Mesenchymal stem cell (in vitro differentiated cells and primary cell): ENCODE data around the gene SIK3.
"Not testable (repeated sequence)": the region's sequence is repeated elsewhere in the genome, so short reads cannot be mapped to it uniquely, and the experiment has no call there.

Experiments used
- DNase-seq: peaks from one replicate; pipeline ENCODE4 v3.0.0-alpha.2; 2013
- H2AFZ ChIP-seq: one replicate; pipeline ENCODE4 v1.6.1; 2013; ENCODE audit warnings: low read depth, mild to moderate bottlenecking, control low read depth, inconsistent platforms, low read length, moderate library complexity
- H2AK5ac ChIP-seq: 2 replicates; pipeline ENCODE4 v1.6.1; 2013; ENCODE audit warnings: low read length, moderate library complexity, mild to moderate bottlenecking, inconsistent platforms; ENCODE audit not compliant: severe bottlenecking
- H2BK120ac ChIP-seq: one replicate; pipeline ENCODE4 v1.6.1; 2013; ENCODE audit warnings: low read depth, mild to moderate bottlenecking, inconsistent platforms, low read length, moderate library complexity
- H2BK12ac ChIP-seq, 2 experiments: one replicate each; pipeline ENCODE4 v1.6.1; 2013; ENCODE audit warnings: inconsistent platforms in 2 of 2, low read length in 2 of 2, mild to moderate bottlenecking in 2 of 2, moderate library complexity in 2 of 2, control low read depth in 1 of 2
- H2BK15ac ChIP-seq: one replicate; pipeline ENCODE4 v1.6.1; 2013; ENCODE audit warnings: mild to moderate bottlenecking, low read depth, inconsistent platforms; ENCODE audit not compliant: poor library complexity, severe bottlenecking
- H2BK5ac ChIP-seq: 2 replicates; pipeline ENCODE4 v1.6.1; 2013; ENCODE audit warnings: low read depth, mild to moderate bottlenecking, low read length, control low read depth, inconsistent platforms; ENCODE audit not compliant: poor library complexity, severe bottlenecking
- H3K14ac ChIP-seq, 2 experiments: one replicate each; pipeline ENCODE4 v1.6.1; 2013; ENCODE audit warnings: inconsistent platforms in 2 of 2, low read length in 2 of 2, control low read depth in 1 of 2, mild to moderate bottlenecking in 1 of 2, moderate library complexity in 1 of 2
- H3K18ac ChIP-seq, 2 experiments: one replicate each; pipeline ENCODE4 v1.6.1; 2013; ENCODE audit warnings: inconsistent platforms in 2 of 2, low read length in 2 of 2, control low read depth in 1 of 2, low read depth in 1 of 2, mild to moderate bottlenecking in 1 of 2
- H3K23ac ChIP-seq, 2 experiments: one replicate each; pipeline ENCODE4 v1.6.1; 2013; ENCODE audit warnings: inconsistent platforms in 2 of 2, low read length in 2 of 2, mild to moderate bottlenecking in 2 of 2, moderate library complexity in 2 of 2, control low read depth in 1 of 2
- H3K27ac ChIP-seq: 2 replicates; pipeline ENCODE4 v1.5.1; 2013; ENCODE audit warnings: mild to moderate bottlenecking, moderate library complexity, low read length, control low read depth, inconsistent platforms; ENCODE audit not compliant: poor library complexity, severe bottlenecking
- H3K27me3 ChIP-seq, 2 experiments: 2 replicates each; pipeline versions ENCODE4 v1.6.1 to v1.7.0; 2013; ENCODE audit warnings: low read length in 2 of 2, mild to moderate bottlenecking in 2 of 2, moderate library complexity in 2 of 2, control low read depth in 1 of 2, inconsistent platforms in 1 of 2; ENCODE audit not compliant: control insufficient read depth in 1 of 2, insufficient read depth in 1 of 2
- H3K36me3 ChIP-seq, 2 experiments: 2 replicates each; pipeline versions ENCODE4 v1.6.1 to v1.7.0; 2013; ENCODE audit warnings: low read length in 2 of 2, control low read depth in 1 of 2, inconsistent platforms in 1 of 2, low read depth in 1 of 2, mild to moderate bottlenecking in 1 of 2; ENCODE audit not compliant: insufficient read depth in 2 of 2, control insufficient read depth in 1 of 2
- H3K4ac ChIP-seq, 2 experiments: one replicate each; pipeline ENCODE4 v1.6.1; 2013; ENCODE audit warnings: inconsistent platforms in 2 of 2, low read length in 2 of 2, mild to moderate bottlenecking in 2 of 2, moderate library complexity in 2 of 2, control low read depth in 1 of 2, low read depth in 1 of 2
- H3K4me1 ChIP-seq: 2 replicates; pipeline ENCODE4 v1.6.1; 2013; ENCODE audit warnings: low read depth, low read length, control low read depth; ENCODE audit not compliant: control insufficient read depth, insufficient read depth
- H3K4me2 ChIP-seq: 2 replicates; pipeline ENCODE4 v1.6.1; 2013; ENCODE audit warnings: low read length, mild to moderate bottlenecking, inconsistent platforms; ENCODE audit not compliant: poor library complexity, severe bottlenecking
- H3K4me3 ChIP-seq, 2 experiments: 2 replicates each; pipeline versions ENCODE4 v1.5.1 to v1.7.0; 2013; ENCODE audit warnings: low read length in 2 of 2, mild to moderate bottlenecking in 2 of 2, control low read depth in 1 of 2, low read depth in 1 of 2; ENCODE audit not compliant: insufficient read depth in 1 of 2
- H3K79me1 ChIP-seq: replicated peaks from 2 replicates; pipeline ENCODE4 v1.6.1; 2013; ENCODE audit warnings: mild to moderate bottlenecking, control low read depth, low read length, inconsistent platforms; ENCODE audit not compliant: poor library complexity, severe bottlenecking
- H3K9ac ChIP-seq: 2 replicates; pipeline ENCODE4 v1.7.0; 2013; ENCODE audit warnings: mild to moderate bottlenecking, low read length, moderate library complexity
- H3K9me3 ChIP-seq: 2 replicates; pipeline ENCODE4 v1.7.0; 2013; ENCODE audit warnings: mild to moderate bottlenecking, low read length; ENCODE audit not compliant: control insufficient read depth
- H4K8ac ChIP-seq: one replicate; pipeline ENCODE4 v1.6.1; 2013; ENCODE audit warnings: inconsistent platforms, mild to moderate bottlenecking, low read length, moderate library complexity
- H4K91ac ChIP-seq: one replicate; pipeline ENCODE4 v1.6.1; 2013; ENCODE audit warnings: mild to moderate bottlenecking, low read length, inconsistent platforms
- WGBS: methylation state at CpG from one replicate; pipeline ENCODE4 v1.1.7; 2013; ENCODE audit warnings: mixed read lengths; 5-methylcytosine and 5-hydroxymethylcytosine counted together

Gene SIK3

DNA sequence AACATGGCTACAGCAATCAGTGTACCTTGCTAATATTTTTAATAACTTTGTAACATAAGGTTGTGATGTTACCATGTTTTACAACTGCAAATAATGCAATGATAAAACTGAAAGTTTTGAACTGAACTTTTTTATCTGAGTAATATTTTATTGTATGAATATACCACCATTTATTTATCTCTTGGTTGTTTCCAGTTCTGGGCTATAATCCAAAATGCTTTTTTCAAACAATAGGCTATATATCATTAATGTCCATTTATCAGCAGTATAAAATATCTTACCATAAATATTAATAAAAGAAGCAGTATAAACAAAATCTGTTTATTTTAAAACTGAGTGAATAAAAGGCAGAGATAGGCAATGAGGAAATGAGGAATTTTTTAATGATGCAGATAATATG is 63.3 kb downstream of the SIK3 start:
- DNase-seq = no peak
- no peaks in the 10 kb centered on the region for H3K4me1 ChIP-seq
- no peak overlapping the region for H3K4me2 ChIP-seq
- H2BK15ac ChIP-seq = no peak overlapping the region
- no peak overlapping the region for H2AFZ ChIP-seq
- H2BK120ac ChIP-seq = no peak overlapping the region
- no peaks in the 10 kb centered on the region for H3K36me3 ChIP-seq
- no peak overlapping the region for H3K23ac ChIP-seq
- H2AK5ac ChIP-seq = no peak overlapping the region
- H3K14ac ChIP-seq = no peak overlapping the region
- H3K27me3 ChIP-seq = no peaks in the 10 kb centered on the region
- H3K4ac ChIP-seq = no peak overlapping the region
- no peak overlapping the region for H3K4me3 ChIP-seq
- H3K79me1 ChIP-seq = peaks cover 8% of the 10 kb centered on the region
- H4K8ac ChIP-seq = no peak overlapping the region
- no peaks in the 10 kb centered on the region for H3K9me3 ChIP-seq
- H3K27ac ChIP-seq = no peak overlapping the region
- H3K9ac ChIP-seq = no peak overlapping the region
- no peak overlapping the region for H4K91ac ChIP-seq
- H2BK12ac ChIP-seq = no peak overlapping the region
- no peak overlapping the region for H2BK5ac ChIP-seq
- no peak overlapping the region for H3K18ac ChIP-seq

DNA sequence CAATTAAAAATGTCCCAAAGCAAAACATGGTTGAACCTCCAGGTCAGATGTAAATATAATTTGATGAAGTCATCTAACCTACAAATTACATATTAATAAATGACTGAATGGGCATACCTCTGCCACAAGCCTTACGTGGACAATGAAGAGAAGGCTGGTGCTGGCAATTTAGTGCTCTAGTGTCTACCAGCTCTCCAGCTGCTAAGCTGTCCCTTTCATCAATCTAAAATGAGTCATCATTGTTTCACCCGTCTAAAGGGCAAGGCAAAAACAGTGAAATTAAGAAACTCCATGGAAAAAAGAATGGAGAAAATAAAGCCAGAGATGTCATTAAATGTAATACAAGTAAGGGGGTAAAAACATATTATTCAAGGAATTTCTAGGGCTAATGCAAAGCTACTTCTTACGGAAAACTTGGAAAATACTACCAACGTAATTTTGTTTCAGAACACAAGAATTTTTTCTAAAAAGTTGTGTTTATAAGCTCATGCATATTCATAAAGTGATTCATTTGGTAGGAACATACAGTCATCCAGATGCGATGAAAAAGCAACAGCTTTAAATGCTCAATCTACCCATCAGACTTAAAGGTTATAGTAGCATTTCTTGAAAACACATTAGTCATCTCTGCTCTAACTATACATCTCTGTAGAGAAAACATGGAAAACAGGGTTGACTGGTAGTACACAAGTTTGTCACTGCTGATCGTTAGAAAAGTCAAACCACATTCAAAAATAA is 71.5 kb downstream of the SIK3 start:
- H3K9me3 ChIP-seq = no peaks in the 10 kb centered on the region
- H2BK120ac ChIP-seq = no peak overlapping the region
- H2BK5ac ChIP-seq = no peak overlapping the region
- no peak overlapping the region for H4K91ac ChIP-seq
- no peaks in the 10 kb centered on the region for H3K27me3 ChIP-seq
- no peak overlapping the region for H3K23ac ChIP-seq
- peak; percentile 78 for DNase-seq
- no peak overlapping the region for H3K4me2 ChIP-seq
- no peak overlapping the region for H3K14ac ChIP-seq
- no peak overlapping the region for H3K9ac ChIP-seq
- 29% methylated on average over 3 of the region's 6 CpGs for WGBS
- H2AFZ ChIP-seq = no peak overlapping the region
- no peak overlapping the region for H2BK12ac ChIP-seq
- H3K4me3 ChIP-seq = no peak overlapping the region
- H3K36me3 ChIP-seq = no peaks in the 10 kb centered on the region
- no peak overlapping the region for H3K18ac ChIP-seq
- H2AK5ac ChIP-seq = no peak overlapping the region
- no peak overlapping the region for H3K27ac ChIP-seq
- peaks cover 6% of the 10 kb centered on the region for H3K4me1 ChIP-seq
- H4K8ac ChIP-seq = no peak overlapping the region
- H3K4ac ChIP-seq = no peak overlapping the region
- H2BK15ac ChIP-seq = no peak overlapping the region
- H3K79me1 ChIP-seq = peaks cover 18% of the 10 kb centered on the region

DNA sequence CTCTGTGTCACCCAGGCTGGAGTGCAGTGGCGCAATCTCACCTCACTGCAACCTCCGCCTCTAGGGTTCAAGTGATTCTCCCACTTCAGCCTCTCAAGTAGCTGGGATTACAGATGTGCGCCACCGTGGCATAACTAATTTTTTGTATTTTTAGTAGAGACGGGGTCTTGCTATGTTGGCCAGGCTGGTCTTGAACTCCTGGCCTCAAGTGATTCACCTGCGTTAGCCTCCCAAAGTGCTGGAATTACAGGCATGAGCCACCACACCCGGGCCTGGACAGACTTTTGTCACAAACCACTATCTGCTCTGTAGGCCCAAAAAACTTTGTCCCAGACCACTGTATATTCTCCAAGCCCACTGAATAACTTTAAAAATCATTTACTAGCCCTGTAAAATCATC is 74.5 kb downstream of the SIK3 start:
- H3K4me2 ChIP-seq, H3K9ac ChIP-seq, H3K14ac ChIP-seq, H3K18ac ChIP-seq, H2BK12ac ChIP-seq, H3K36me3 ChIP-seq, H4K8ac ChIP-seq, H3K4me3 ChIP-seq, H2AK5ac ChIP-seq, H3K27ac ChIP-seq, H3K23ac ChIP-seq, H2BK120ac ChIP-seq, H3K9me3 ChIP-seq, H2AFZ ChIP-seq, H2BK5ac ChIP-seq, H4K91ac ChIP-seq, H3K27me3 ChIP-seq, H2BK15ac ChIP-seq, DNase-seq, H3K4ac ChIP-seq, H3K4me1 ChIP-seq: not testable (repeated sequence)
- WGBS = 96% methylated on average over 7 of the region's 7 CpGs
- peaks cover 30% of the 10 kb centered on the region for H3K79me1 ChIP-seq

DNA sequence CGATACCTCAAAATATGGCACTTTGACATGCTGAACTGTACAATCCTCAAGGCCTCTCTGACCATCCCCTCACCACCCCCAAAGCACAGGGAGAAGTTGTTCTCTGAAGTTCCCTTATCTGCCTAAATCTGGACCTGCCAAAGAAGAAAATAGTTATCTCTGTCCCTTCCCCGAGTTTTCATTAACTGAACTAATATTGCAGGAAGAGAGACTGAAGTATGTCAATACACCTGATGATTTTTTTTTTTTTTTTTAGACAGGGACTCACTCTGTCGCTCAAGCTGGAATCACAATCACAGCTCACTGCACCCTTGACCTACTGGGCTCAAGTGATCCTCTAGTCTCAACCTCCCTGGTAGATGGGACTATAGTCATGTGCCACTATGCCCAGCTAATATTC is 75.0 kb downstream of the SIK3 start:
- Histone ChIP-seq H3K36me3 (no peaks in the 10 kb centered on the region), H3K4me3 (no peak overlapping the region), H2BK15ac (no peak overlapping the region), H2BK5ac (no peak overlapping the region), H3K79me1 (peaks cover 30% of the 10 kb centered on the region), H2BK120ac (no peak overlapping the region), H3K14ac (no peak overlapping the region), H3K18ac (no peak overlapping the region), H3K4me1 (peaks cover 7% of the 10 kb centered on the region), H2AK5ac (no peak overlapping the region), H2BK12ac (no peak overlapping the region), H4K8ac (no peak overlapping the region), H4K91ac (no peak overlapping the region), H3K9ac (no peak overlapping the region), H3K4ac (no peak overlapping the region), H3K9me3 (no peaks in the 10 kb centered on the region), H3K23ac (no peak overlapping the region), H2AFZ (no peak overlapping the region), H3K27me3 (no peaks in the 10 kb centered on the region), H3K27ac (no peak overlapping the region), H3K4me2 (no peak overlapping the region)
- no peak for DNase-seq
- 98% methylated on average over 2 of the region's 3 CpGs for WGBS
